ENCODE data around the gene CACFD1. TPM values are rescaled to one million over a fixed set of nuclear protein-coding genes. Genes with fewer than 3 reads are reported as not detected.

CACFD1 gene
- total and polyA plus RNA-seq, 2 of the 13 experiments (the other 11 are each of a cell fraction or from before 2014, with no cell fraction given), result 13.8 to 14.6 TPM

DNA sequence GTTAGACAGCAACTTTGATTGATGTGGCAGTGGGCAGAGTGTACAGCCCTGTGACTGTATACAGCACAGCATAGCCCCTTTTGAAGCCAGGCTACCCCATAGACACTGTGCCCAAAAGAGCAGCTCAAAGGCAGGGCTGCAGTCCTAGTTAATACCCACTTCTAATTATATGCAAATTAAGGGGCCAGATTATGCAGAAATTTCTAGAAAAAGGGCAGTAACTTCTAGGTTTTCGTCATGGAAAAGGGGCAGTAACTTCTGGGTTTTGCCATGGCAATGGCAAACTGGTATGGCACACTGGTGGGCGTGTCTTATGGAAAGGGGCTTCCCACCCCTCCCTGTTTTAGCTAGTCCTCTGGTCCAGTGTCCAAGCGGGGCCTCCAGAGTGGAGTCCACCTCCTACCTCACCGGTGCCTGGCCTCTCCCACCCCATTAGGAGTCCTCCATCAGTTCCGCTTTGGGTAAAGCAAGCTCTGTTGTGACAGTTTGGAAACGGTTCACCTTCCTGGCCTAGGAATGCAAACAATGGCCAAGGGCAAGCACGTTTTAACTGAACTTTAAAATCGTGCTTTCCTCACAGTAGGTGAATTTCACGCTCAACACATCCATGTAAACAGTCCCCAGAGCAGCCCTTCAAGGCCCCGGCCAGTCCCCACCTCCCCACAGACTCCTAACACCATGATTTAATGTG lies 32.0 kb upstream of the CACFD1 start (continued):
- TF ChIP-seq SMARCC2 (IDR thresholded peaks at IDR 0.05) (no peak), ZMYM4 (CRISPR knock-in tag; IDR thresholded peaks at IDR 0.05) (no peak), ZNF263 (CRISPR knock-in tag; IDR thresholded peaks at IDR 0.05) (peak; percentile 56; the same call in 1 of the 2 replicates), BHLHE40 (IDR thresholded peaks at IDR 0.05; ENCODE audit: low read length) (no peak), ZNF280B (CRISPR knock-in tag; IDR thresholded peaks at IDR 0.05; ENCODE audit: borderline replicate concordance) (no peak), YEATS4 (CRISPR knock-in tag; IDR thresholded peaks at IDR 0.05; ENCODE audit: borderline replicate concordance) (peak; percentile 22; the same call in 1 of the 2 replicates), ZNF782 (CRISPR knock-in tag; IDR thresholded peaks at IDR 0.05; ENCODE audit: borderline replicate concordance) (no peak), FOXA3 (CRISPR knock-in tag; IDR thresholded peaks at IDR 0.05) (peak; percentile 27; the same call in 1 of the 2 replicates), ZNF441 (CRISPR knock-in tag; IDR thresholded peaks at IDR 0.05; ENCODE audit: borderline replicate concordance) (peak; percentile 94), MYC (CRISPR knock-in tag; IDR thresholded peaks at IDR 0.05; ENCODE audit: borderline replicate concordance) (peak; percentile 46; the same call in 1 of the 2 replicates), HOXA5 (CRISPR knock-in tag; IDR thresholded peaks at IDR 0.05) (0 out of 2 replicates have a peak, but pooled peaks have one; percentile 21), ZC3H4 (CRISPR knock-in tag; IDR thresholded peaks at IDR 0.05; ENCODE audit: borderline replicate concordance) (no peak), ZNF510 (CRISPR knock-in tag; IDR thresholded peaks at IDR 0.05; ENCODE audit: low read depth) (no peak), ZNF567 (CRISPR knock-in tag; IDR thresholded peaks at IDR 0.05; ENCODE audit: borderline replicate concordance) (no peak), ZNF615 (CRISPR knock-in tag; IDR thresholded peaks at IDR 0.05; ENCODE audit: borderline replicate concordance) (no peak), NONO (IDR thresholded peaks at IDR 0.05) (no peak), NONO (CRISPR knock-in tag; conservative IDR thresholded peaks at IDR 0.05) (peak; percentile 74), ZBTB7A (CRISPR knock-in tag; IDR thresholded peaks at IDR 0.05) (peak; percentile 61; the same call in 1 of the 2 replicates), ZNF619 (CRISPR knock-in tag; IDR thresholded peaks at IDR 0.05) (no peak), ATAD3A (CRISPR knock-in tag; IDR thresholded peaks at IDR 0.05) (no peak), ZNF274 (CRISPR knock-in tag; IDR thresholded peaks at IDR 0.05) (0 out of 2 replicates have a peak, but pooled peaks have one; percentile 24), RNF2 (conservative IDR thresholded peaks at IDR 0.05; ENCODE audit: low read depth) (no peak)
- TF ChIP-seq, protein P1, sequence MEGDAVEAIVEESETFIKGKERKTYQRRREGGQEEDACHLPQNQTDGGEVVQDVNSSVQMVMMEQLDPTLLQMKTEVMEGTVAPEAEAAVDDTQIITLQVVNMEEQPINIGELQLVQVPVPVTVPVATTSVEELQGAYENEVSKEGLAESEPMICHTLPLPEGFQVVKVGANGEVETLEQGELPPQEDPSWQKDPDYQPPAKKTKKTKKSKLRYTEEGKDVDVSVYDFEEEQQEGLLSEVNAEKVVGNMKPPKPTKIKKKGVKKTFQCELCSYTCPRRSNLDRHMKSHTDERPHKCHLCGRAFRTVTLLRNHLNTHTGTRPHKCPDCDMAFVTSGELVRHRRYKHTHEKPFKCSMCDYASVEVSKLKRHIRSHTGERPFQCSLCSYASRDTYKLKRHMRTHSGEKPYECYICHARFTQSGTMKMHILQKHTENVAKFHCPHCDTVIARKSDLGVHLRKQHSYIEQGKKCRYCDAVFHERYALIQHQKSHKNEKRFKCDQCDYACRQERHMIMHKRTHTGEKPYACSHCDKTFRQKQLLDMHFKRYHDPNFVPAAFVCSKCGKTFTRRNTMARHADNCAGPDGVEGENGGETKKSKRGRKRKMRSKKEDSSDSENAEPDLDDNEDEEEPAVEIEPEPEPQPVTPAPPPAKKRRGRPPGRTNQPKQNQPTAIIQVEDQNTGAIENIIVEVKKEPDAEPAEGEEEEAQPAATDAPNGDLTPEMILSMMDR (CRISPR knock-in tag; IDR thresholded peaks at IDR 0.05), result no peak
- TF ChIP-seq, protein P2, sequence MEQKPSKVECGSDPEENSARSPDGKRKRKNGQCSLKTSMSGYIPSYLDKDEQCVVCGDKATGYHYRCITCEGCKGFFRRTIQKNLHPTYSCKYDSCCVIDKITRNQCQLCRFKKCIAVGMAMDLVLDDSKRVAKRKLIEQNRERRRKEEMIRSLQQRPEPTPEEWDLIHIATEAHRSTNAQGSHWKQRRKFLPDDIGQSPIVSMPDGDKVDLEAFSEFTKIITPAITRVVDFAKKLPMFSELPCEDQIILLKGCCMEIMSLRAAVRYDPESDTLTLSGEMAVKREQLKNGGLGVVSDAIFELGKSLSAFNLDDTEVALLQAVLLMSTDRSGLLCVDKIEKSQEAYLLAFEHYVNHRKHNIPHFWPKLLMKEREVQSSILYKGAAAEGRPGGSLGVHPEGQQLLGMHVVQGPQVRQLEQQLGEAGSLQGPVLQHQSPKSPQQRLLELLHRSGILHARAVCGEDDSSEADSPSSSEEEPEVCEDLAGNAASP (CRISPR knock-in tag; IDR thresholded peaks at IDR 0.05; ENCODE audit: borderline replicate concordance), result no peak

All from HepG2 (cell line).